Skeletal muscle satellite cell (primary cell): ENCODE measurements around the gene ST7.
"Not testable (repeated sequence)": the region's sequence is repeated elsewhere in the genome, so short reads cannot be mapped to it uniquely, and the experiment has no call there.

Source experiments
- H3K27me3 ChIP-seq: 2 replicates; pipeline ENCODE4 v1.7.0; 2013; ENCODE audit warnings: low read length; ENCODE audit not compliant: control insufficient read depth, insufficient read depth
- H3K36me3 ChIP-seq: 2 replicates; pipeline ENCODE4 v1.7.0; 2013; ENCODE audit warnings: mild to moderate bottlenecking, control low read depth, low read length; ENCODE audit not compliant: insufficient read depth
- H3K4me1 ChIP-seq: 2 replicates; pipeline ENCODE4 v1.7.0; 2013; ENCODE audit warnings: low read length; ENCODE audit not compliant: control insufficient read depth, insufficient read depth
- H3K4me2 ChIP-seq: 2 replicates; pipeline ENCODE4 v1.7.0; 2013; ENCODE audit warnings: mild to moderate bottlenecking, low read length
- H3K4me3 ChIP-seq: 2 replicates; pipeline ENCODE4 v1.7.0; 2013; ENCODE audit warnings: low read length
- H3K9ac ChIP-seq: 2 replicates; pipeline ENCODE4 v1.7.0; 2013; ENCODE audit warnings: mild to moderate bottlenecking, low read depth, low read length, moderate library complexity
- H3K9me3 ChIP-seq: replicated peaks from 2 replicates; pipeline ENCODE4 v1.7.0; 2013; ENCODE audit warnings: mild to moderate bottlenecking, control low read depth, low read length

Gene ST7

DNA sequence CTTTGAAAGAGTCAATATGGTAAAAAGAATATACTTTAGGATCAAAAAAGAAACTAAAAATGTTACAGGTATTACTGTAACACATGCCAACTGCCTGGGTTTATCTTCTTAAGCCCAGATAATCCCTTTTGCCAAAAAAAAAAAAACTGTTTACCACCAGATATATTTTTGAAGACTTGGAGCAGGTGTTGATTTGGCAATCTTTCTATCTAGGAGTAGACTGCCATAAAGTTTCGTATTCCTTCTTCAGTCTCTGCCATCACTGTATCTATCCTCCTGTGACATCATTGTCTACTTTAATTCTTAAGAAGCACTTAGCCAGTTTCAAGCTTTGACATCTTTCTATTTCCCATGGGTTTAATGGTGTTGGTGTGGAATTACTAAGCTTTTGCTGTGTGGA, 161.0 kb downstream of the ST7 start:
- no peak overlapping the region for H3K4me3 ChIP-seq
- H3K27me3 ChIP-seq, result no peaks in the 10 kb centered on the region
- H3K9me3 ChIP-seq, result no peaks in the 10 kb centered on the region

DNA sequence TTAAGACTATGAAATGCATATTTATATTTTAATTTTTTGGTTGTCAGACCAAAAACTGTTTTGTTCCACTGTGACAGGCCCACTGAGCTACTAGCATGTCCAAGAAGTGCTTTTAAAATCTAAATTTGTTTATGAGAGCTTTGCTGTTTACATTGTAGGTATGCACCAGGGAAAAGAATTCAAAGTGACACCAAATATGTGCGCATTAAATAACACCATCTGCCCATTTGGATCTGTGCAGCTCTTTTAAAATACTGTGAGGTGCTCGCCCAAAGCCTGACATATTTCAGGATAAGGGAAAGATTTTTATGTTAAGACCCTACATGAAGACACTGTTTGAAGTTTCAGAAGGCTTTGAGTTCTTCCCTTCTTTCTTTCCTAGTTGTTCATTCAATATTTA, 162.9 kb downstream of the ST7 start:
- Histone ChIP-seq H3K4me2 (no peak overlapping the region), H3K9ac (no peak overlapping the region), H3K36me3 (no peaks in the 10 kb centered on the region), H3K27me3 (no peaks in the 10 kb centered on the region), H3K4me1 (no peaks in the 10 kb centered on the region), H3K9me3 (no peaks in the 10 kb centered on the region), H3K4me3 (no peak overlapping the region)

More for the DNA sequence above, 161.0 kb downstream of the ST7 start:
- Histone ChIP-seq H3K4me2 (no peak overlapping the region), H3K36me3 (no peaks in the 10 kb centered on the region), H3K9ac (no peak overlapping the region), H3K4me1 (no peaks in the 10 kb centered on the region)

DNA sequence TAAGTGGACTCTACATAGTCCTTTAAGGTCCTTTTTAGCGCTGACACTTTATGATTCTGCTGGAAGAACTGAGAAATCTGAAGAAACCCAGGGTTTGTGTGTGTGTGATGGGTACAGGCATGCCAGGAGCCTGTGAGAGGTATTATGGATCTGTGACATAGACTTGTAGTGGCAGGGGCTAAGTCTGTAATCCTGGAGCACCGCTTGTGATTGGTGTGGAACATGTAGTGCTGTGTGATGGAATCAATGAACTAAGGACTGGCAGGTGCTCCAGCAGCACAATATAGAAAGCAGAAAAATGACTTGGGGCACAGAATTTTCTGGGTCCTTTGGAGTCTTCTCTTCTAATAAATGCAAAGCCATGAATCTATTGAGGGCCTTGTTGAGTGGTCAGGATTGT, 163.9 kb downstream of the ST7 start:
- Histone ChIP-seq H3K9ac (no peak overlapping the region), H3K4me1 (peaks cover 2% of the 10 kb centered on the region), H3K4me2 (no peak overlapping the region), H3K4me3 (no peak overlapping the region), H3K9me3 (no peaks in the 10 kb centered on the region), H3K27me3 (no peaks in the 10 kb centered on the region), H3K36me3 (no peaks in the 10 kb centered on the region)

DNA sequence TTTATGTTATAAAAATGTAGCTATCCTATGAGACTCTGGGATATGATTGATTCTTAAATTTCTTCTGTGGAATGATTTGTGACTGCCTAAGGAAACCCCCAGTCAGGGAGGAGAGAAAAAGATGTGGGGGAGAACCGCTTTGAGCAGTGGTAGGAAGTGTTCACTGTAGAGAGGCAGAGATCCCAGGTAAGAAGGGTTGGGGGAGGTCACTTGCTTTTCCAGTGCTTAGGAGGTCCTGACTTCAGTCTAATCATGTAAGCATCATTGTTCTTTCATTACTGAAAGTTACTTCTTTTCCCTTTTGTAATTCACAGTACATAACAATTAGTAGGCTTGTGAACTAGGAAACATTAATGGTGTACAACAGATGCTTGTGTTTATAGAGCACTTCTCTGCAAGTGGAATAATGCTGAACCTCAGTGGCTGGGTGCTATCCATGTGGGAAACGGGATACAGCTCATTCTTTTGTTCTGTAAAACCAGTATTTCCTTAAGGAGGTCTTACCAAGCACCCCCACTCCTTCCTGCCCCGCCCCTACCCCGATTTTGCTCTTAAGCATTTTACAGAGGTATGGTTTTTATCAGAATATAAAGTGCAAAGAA, 165.4 kb downstream of the ST7 start:
- H3K9ac ChIP-seq, result no peak overlapping the region
- H3K36me3 ChIP-seq, result no peaks in the 10 kb centered on the region
- no peak overlapping the region for H3K4me2 ChIP-seq
- no peaks in the 10 kb centered on the region for H3K27me3 ChIP-seq
- H3K9me3 ChIP-seq, result no peaks in the 10 kb centered on the region
- peaks cover 17% of the 10 kb centered on the region for H3K4me1 ChIP-seq
- no peak overlapping the region for H3K4me3 ChIP-seq

DNA sequence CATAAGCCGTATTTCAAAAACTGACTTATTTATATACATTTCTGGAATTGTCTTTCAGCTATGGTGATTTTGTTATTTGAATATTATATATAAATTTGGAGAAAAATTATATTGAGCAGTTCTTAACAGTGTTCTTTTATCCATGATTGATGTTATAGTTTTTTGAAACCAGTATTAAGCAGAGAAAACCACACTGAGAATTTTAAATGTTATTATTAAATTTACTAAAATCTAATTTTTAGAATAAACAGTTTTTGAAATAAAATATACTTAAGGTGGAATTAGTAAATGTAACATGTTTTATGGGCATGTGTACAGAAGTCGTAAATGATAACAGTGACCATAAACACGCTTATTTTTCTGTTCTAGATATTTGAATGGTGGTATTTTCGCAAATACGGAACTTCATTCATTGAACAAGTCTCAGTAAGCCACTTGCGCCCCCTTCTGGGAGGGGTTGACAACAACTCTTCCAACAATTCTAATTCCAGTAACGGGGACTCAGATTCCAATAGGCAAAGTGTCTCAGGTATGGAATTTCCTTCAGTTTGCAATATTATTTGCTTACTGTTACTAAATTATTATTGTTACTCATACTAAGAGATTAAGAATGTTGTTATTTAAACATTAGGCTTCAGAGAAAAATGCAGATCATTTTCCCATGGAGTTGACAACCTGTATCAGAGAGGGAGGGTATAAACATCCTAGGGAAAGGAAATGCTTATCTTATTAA, 166.1 kb downstream of the ST7 start:
- Histone ChIP-seq H3K4me1 (peaks cover 23% of the 10 kb centered on the region), H3K9me3 (no peaks in the 10 kb centered on the region), H3K27me3 (no peaks in the 10 kb centered on the region), H3K36me3 (no peaks in the 10 kb centered on the region), H3K4me2 (no peak overlapping the region), H3K9ac (no peak overlapping the region), H3K4me3 (no peak overlapping the region)

DNA sequence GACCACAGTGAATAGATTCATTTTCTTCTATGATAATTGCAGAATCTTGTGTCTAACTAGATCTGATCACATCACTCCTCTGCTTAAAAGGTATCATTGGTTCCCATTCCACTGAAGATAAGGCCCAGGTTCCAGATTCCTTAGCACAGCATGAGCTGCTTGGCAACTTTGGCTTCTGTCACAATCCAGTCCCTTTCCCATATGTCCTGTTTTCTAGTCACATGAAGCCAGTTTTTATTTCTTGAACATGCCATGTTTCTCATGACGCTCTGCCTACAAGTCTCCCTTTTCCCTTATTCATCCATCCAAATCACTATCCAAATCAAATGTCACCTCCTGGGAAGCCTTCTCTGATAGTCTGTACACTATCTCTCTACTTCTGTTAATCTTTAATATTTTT, 167.0 kb downstream of the ST7 start:
- not testable (repeated sequence) for H3K9ac ChIP-seq, H3K9me3 ChIP-seq, H3K4me2 ChIP-seq, H3K27me3 ChIP-seq, H3K36me3 ChIP-seq, H3K4me3 ChIP-seq
- H3K4me1 ChIP-seq, result peaks cover 31% of the 10 kb centered on the region

DNA sequence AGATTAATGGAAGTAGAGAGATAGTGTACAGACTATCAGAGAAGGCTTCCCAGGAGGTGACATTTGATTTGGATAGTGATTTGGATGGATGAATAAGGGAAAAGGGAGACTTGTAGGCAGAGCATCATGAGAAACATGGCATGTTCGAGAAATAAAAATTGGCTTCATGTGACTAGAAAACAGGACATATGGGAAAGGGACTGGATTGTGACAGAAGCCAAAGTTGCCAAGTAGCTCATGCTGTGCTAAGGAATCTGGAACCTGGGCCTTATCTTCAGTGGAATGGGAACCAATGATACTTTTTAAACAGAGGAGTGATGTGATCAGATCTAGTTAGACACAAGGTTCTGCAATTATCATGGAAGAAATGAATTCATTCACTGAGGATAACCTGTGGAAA, 168.7 kb downstream of the ST7 start:
- not testable (repeated sequence) for H3K4me2 ChIP-seq, H3K36me3 ChIP-seq, H3K9me3 ChIP-seq, H3K4me3 ChIP-seq, H3K9ac ChIP-seq, H3K27me3 ChIP-seq
- peaks cover 33% of the 10 kb centered on the region for H3K4me1 ChIP-seq

DNA sequence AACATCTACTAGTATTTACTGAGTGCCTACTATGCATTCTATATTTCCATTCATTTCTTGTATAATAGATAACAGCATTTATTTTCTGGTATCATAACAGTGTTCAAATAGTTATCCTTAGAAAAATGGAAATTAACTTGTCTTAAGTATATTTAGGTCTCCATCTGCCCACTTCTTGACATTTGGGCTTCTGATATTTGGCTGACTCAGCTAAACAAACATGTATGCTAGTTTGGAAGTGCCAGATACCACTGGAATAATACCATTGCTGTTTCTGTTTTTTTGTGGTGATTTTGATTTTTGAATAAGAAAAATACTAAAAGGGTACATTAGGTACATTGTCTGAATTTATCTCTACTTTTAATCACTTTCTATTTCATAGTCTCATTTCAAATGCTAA, 169.2 kb downstream of the ST7 start:
- no peak overlapping the region for H3K9ac ChIP-seq
- H3K4me2 ChIP-seq, result no peak overlapping the region
- H3K9me3 ChIP-seq, result no peaks in the 10 kb centered on the region
- H3K4me1 ChIP-seq, result peaks cover 33% of the 10 kb centered on the region
- H3K4me3 ChIP-seq, result no peak overlapping the region
- no peaks in the 10 kb centered on the region for H3K27me3 ChIP-seq
- no peaks in the 10 kb centered on the region for H3K36me3 ChIP-seq

DNA sequence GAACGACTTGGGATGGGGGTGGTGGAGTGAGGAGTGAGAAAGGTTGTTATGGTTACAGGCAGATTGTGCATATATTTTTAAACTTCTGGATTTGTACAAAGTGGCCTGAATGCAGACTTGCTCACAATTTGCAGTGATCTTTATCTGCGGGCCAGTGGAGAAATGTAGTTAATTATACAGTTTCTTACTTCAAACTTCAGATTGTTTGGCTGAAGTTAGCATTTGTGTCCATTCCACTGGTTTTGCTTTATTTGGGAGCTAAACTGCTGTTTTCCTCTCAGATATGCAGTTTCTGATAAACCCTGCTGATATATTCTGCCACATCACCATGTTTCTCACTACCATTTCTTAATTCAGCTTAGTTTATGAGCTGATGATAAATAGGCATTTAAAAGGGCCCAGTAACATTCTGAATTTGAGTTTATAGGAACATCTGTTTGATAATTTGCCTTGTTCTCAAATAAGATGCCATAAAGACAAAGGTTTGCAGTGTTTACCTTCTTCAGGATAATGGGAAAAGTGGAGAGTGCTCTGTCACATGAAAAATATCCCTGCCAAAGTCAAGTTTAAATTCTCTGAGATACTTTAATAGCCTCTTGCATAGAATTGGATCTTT, 170.1 kb downstream of the ST7 start:
- Histone ChIP-seq H3K36me3 (no peaks in the 10 kb centered on the region), H3K4me1 (peaks cover 33% of the 10 kb centered on the region), H3K4me2 (no peak overlapping the region), H3K9me3 (no peaks in the 10 kb centered on the region), H3K9ac (no peak overlapping the region), H3K27me3 (no peaks in the 10 kb centered on the region), H3K4me3 (no peak overlapping the region)

DNA sequence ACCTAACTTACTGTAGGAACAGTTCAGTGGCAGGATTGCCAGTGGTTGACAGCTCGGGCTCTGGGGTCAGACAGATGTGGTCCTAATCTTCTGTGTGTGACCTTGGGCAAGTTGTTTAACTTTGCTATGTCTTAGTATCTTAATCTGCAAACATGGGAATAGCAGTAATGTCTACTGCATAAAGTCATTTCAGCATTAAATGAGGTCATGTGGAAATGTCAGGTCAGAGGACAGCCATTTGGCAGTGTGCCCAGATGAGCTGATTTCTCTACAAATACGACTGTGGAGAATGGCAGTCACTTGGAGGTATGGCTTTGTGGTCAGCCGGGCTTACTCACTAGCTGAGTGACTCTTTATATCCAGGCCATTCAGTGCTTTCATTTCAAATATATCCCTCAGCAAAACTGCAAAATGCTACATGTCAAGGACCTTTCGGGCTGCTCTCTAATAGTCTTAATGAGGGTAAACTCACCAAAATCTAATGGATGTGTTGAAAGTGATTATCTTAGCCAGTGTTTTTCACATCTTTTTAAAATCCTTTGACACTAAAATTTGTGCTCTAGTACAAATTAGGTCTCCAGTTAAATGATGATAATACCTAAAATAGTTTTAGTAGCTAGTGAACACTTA, 171.4 kb downstream of the ST7 start:
- peak overlapping the region; percentile 27 for H3K9ac ChIP-seq
- H3K4me1 ChIP-seq, result peaks cover 33% of the 10 kb centered on the region
- peak overlapping the region; percentile 43 for H3K4me2 ChIP-seq
- H3K9me3 ChIP-seq, result no peaks in the 10 kb centered on the region
- no peaks in the 10 kb centered on the region for H3K27me3 ChIP-seq
- no peaks in the 10 kb centered on the region for H3K36me3 ChIP-seq
- H3K4me3 ChIP-seq, result no peak overlapping the region

DNA sequence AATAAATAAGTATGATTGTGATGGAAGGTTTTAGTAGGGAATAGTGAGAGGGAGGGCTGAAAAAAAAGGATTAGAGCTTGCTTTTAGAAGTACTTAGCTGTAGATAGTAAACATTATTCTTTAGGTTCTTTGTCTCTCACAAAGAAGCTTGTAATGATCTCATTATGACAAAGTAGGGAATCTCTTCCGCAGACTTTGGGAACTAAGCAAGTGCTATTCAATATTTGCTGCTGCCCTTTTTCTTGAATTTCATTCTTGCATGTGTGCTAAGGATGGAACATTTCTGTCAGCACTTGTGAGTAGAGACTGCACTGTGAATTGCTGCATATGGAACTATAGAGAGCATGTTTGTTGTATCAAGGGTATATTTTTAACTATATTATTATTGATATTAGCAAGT, 173.4 kb downstream of the ST7 start:
- no peaks in the 10 kb centered on the region for H3K9me3 ChIP-seq
- no peaks in the 10 kb centered on the region for H3K27me3 ChIP-seq
- H3K4me1 ChIP-seq, result peaks cover 36% of the 10 kb centered on the region
- H3K4me3 ChIP-seq, result no peak overlapping the region
- no peak overlapping the region for H3K4me2 ChIP-seq
- H3K9ac ChIP-seq, result no peak overlapping the region
- H3K36me3 ChIP-seq, result no peaks in the 10 kb centered on the region
